Trophoblast cell (in vitro differentiated cells and primary cell): ENCODE results near the gene SOX6.

Experiments used
- DNase-seq, 2 donors: peaks; one replicate each; pipeline ENCODE4 v3.0.0-alpha.2; 2016
- H2AFZ ChIP-seq: 2 replicates; pipeline ENCODE4 v1.6.1; 2013; ENCODE audit warnings: low read length, moderate library complexity, mild to moderate bottlenecking; ENCODE audit not compliant: insufficient read depth, poor library complexity
- H2AK5ac ChIP-seq: 2 replicates; pipeline ENCODE4 v1.6.1; 2013; ENCODE audit warnings: mild to moderate bottlenecking, low read length
- H2BK120ac ChIP-seq: 2 replicates; pipeline ENCODE4 v1.6.1; 2013; ENCODE audit warnings: low read length, mild to moderate bottlenecking, moderate library complexity; ENCODE audit not compliant: insufficient read depth, poor library complexity
- H2BK12ac ChIP-seq: 2 replicates; pipeline ENCODE4 v1.6.1; 2013; ENCODE audit warnings: mild to moderate bottlenecking, low read length, moderate library complexity
- H2BK5ac ChIP-seq: 2 replicates; pipeline ENCODE4 v1.6.1; 2013; ENCODE audit warnings: low read length, low read depth, moderate library complexity, mild to moderate bottlenecking; ENCODE audit not compliant: poor library complexity
- H3K14ac ChIP-seq: 2 replicates; pipeline ENCODE4 v1.6.1; 2013; ENCODE audit warnings: mild to moderate bottlenecking, low read length
- H3K18ac ChIP-seq: 2 replicates; pipeline ENCODE4 v1.6.1; 2013; ENCODE audit warnings: mild to moderate bottlenecking, low read length
- H3K23ac ChIP-seq: 2 replicates; pipeline ENCODE4 v1.6.1; 2013; ENCODE audit warnings: low read length
- H3K27ac ChIP-seq: 2 replicates; pipeline ENCODE4 v1.5.1; 2013; ENCODE audit warnings: low read depth, mild to moderate bottlenecking, inconsistent platforms, low read length, moderate library complexity
- H3K27me3 ChIP-seq: 2 replicates; pipeline ENCODE4 v1.6.1; 2013; ENCODE audit warnings: inconsistent platforms, mild to moderate bottlenecking, low read length, moderate library complexity; ENCODE audit not compliant: insufficient read depth
- H3K36me3 ChIP-seq, 2 experiments: 1 replicate in 1 of 2; 2 replicates in 1 of 2; pipeline ENCODE4 v1.6.1; 2013; ENCODE audit warnings: low read length in 2 of 2, mild to moderate bottlenecking in 2 of 2, moderate library complexity in 1 of 2; ENCODE audit not compliant: insufficient read depth in 2 of 2, control insufficient read depth in 1 of 2
- H3K4ac ChIP-seq: 2 replicates; pipeline ENCODE4 v1.6.1; 2013; ENCODE audit warnings: low read depth, mild to moderate bottlenecking, low read length, moderate library complexity
- H3K4me1 ChIP-seq, 2 experiments: 1 replicate in 1 of 2; 2 replicates in 1 of 2; pipeline ENCODE4 v1.6.1; 2013; ENCODE audit warnings: low read length in 2 of 2, mild to moderate bottlenecking in 2 of 2, moderate library complexity in 1 of 2; ENCODE audit not compliant: insufficient read depth in 2 of 2, control insufficient read depth in 1 of 2
- H3K4me2 ChIP-seq: 2 replicates; pipeline ENCODE4 v1.6.1; 2013; ENCODE audit warnings: inconsistent platforms, mild to moderate bottlenecking, low read length, moderate library complexity
- H3K4me3 ChIP-seq: 2 replicates; pipeline ENCODE4 v1.5.1; 2013; ENCODE audit warnings: mild to moderate bottlenecking, low read depth, low read length, inconsistent platforms
- H3K79me1 ChIP-seq: one replicate; pipeline ENCODE4 v1.6.1; 2013; ENCODE audit warnings: low read length
- H3K79me2 ChIP-seq: 2 replicates; pipeline ENCODE4 v1.6.1; 2013; ENCODE audit warnings: low read length, mild to moderate bottlenecking; ENCODE audit not compliant: control insufficient read depth, insufficient read depth, poor library complexity
- H3K9ac ChIP-seq: 2 replicates; pipeline ENCODE4 v1.6.1; 2013; ENCODE audit warnings: mild to moderate bottlenecking, low read length
- H3K9me3 ChIP-seq: 2 replicates; pipeline ENCODE4 v1.6.1; 2013; ENCODE audit warnings: low read depth, mild to moderate bottlenecking, control low read depth, inconsistent platforms, low read length; ENCODE audit not compliant: insufficient read depth
- H4K12ac ChIP-seq: 2 replicates; pipeline ENCODE4 v1.6.1; 2013; ENCODE audit warnings: low read depth, mild to moderate bottlenecking, low read length, moderate library complexity
- H4K8ac ChIP-seq: 2 replicates; pipeline ENCODE4 v1.6.1; 2013; ENCODE audit warnings: low read depth, mild to moderate bottlenecking, low read length, moderate library complexity
- H4K91ac ChIP-seq: one replicate; pipeline ENCODE4 v1.6.1; 2013; ENCODE audit warnings: low read depth, mild to moderate bottlenecking, low read length, moderate library complexity
- WGBS: extraction: QIAGEN DNeasy Blood & Tissue Kit; methylation state at CpG from one replicate; pipeline ENCODE4 v1.1.7; 2013; ENCODE audit warnings: missing lambda C conversion rate; ENCODE audit not compliant: insufficient read length, insufficient coverage; ENCODE audit errors: extremely low coverage; 5-methylcytosine and 5-hydroxymethylcytosine counted together

SOX6 gene

GRCh38 chr11:15987046-15987445, 369.3 kb downstream of the SOX6 start:
- Histone ChIP-seq H2AFZ (no peak overlapping the region), H3K36me3 (no peaks in the 10 kb centered on the region), H3K4me3 (no peak overlapping the region), H3K4me2 (no peak overlapping the region), H2AK5ac (no peak overlapping the region), H3K18ac (no peak overlapping the region), H3K4ac (no peak overlapping the region), H4K8ac (no peak overlapping the region), H3K4me1 (no peaks in the 10 kb centered on the region), H2BK120ac (no peak overlapping the region), H2BK5ac (no peak overlapping the region), H2BK12ac (no peak overlapping the region), H3K79me1 (no peaks in the 10 kb centered on the region), H3K79me2 (no peaks in the 10 kb centered on the region), H4K12ac (no peak overlapping the region), H4K91ac (no peak overlapping the region), H3K9ac (no peak overlapping the region), H3K23ac (no peak overlapping the region), H3K14ac (no peak overlapping the region), H3K9me3 (no peaks in the 10 kb centered on the region), H3K27me3 (no peaks in the 10 kb centered on the region), H3K27ac (no peak overlapping the region)
- WGBS: no CpG with 5 or more reads among the region's 5 CpGs
- DNase-seq: no peak

GRCh38 chr11:15985860-15986139, 370.5 kb downstream of the SOX6 start:
- H2AK5ac ChIP-seq: no peak overlapping the region
- H3K9me3 ChIP-seq: no peaks in the 10 kb centered on the region
- no peak overlapping the region for H3K4me3 ChIP-seq
- no peak overlapping the region for H3K18ac ChIP-seq
- H3K27ac ChIP-seq: no peak overlapping the region
- H3K36me3 ChIP-seq: no peaks in the 10 kb centered on the region
- H3K4me1 ChIP-seq: no peaks in the 10 kb centered on the region
- no peaks in the 10 kb centered on the region for H3K79me2 ChIP-seq
- no peak overlapping the region for H3K4me2 ChIP-seq
- H3K23ac ChIP-seq: no peak overlapping the region
- no peak overlapping the region for H4K8ac ChIP-seq
- H2BK120ac ChIP-seq: no peak overlapping the region
- no peak overlapping the region for H3K14ac ChIP-seq
- no peak overlapping the region for H2BK12ac ChIP-seq
- no peak overlapping the region for H2BK5ac ChIP-seq
- DNase-seq: no peak
- H3K4ac ChIP-seq: no peak overlapping the region
- no peak overlapping the region for H2AFZ ChIP-seq
- H4K91ac ChIP-seq: no peak overlapping the region
- no peak overlapping the region for H3K9ac ChIP-seq
- no peak overlapping the region for H4K12ac ChIP-seq
- no peaks in the 10 kb centered on the region for H3K79me1 ChIP-seq
- no peaks in the 10 kb centered on the region for H3K27me3 ChIP-seq

GRCh38 chr11:15985127-15985859, 371.1 kb downstream of the SOX6 start:
- Histone ChIP-seq H4K8ac (no peak overlapping the region), H3K36me3 (no peaks in the 10 kb centered on the region), H3K4me1 (no peaks in the 10 kb centered on the region), H2BK120ac (no peak overlapping the region), H3K27ac (no peak overlapping the region), H3K23ac (no peak overlapping the region), H3K79me2 (no peaks in the 10 kb centered on the region), H2AFZ (no peak overlapping the region), H4K91ac (no peak overlapping the region), H3K79me1 (no peaks in the 10 kb centered on the region), H2AK5ac (no peak overlapping the region), H3K4me3 (no peak overlapping the region), H3K9ac (no peak overlapping the region), H3K18ac (no peak overlapping the region), H2BK5ac (no peak overlapping the region), H3K4me2 (no peak overlapping the region), H3K4ac (no peak overlapping the region), H3K27me3 (no peaks in the 10 kb centered on the region), H3K14ac (no peak overlapping the region), H4K12ac (no peak overlapping the region), H2BK12ac (no peak overlapping the region), H3K9me3 (no peaks in the 10 kb centered on the region)
- no peak for DNase-seq
- no CpG with 5 or more reads among the region's 1 CpG for WGBS

GRCh38 chr11:15981292-15981691, 375.1 kb downstream of the SOX6 start:
- Histone ChIP-seq H2AFZ (no peak overlapping the region), H3K79me1 (no peaks in the 10 kb centered on the region), H3K9ac (no peak overlapping the region), H2BK12ac (no peak overlapping the region), H3K14ac (no peak overlapping the region), H2BK120ac (no peak overlapping the region), H3K4me1 (no peaks in the 10 kb centered on the region), H3K4me3 (no peak overlapping the region), H3K4ac (no peak overlapping the region), H3K9me3 (no peaks in the 10 kb centered on the region), H4K8ac (no peak overlapping the region), H3K4me2 (no peak overlapping the region), H2BK5ac (no peak overlapping the region), H3K79me2 (no peaks in the 10 kb centered on the region), H3K27me3 (no peaks in the 10 kb centered on the region), H3K23ac (no peak overlapping the region), H3K27ac (no peak overlapping the region), H2AK5ac (no peak overlapping the region), H3K18ac (no peak overlapping the region), H3K36me3 (no peaks in the 10 kb centered on the region), H4K12ac (no peak overlapping the region), H4K91ac (no peak overlapping the region)
- no peak for DNase-seq
- WGBS: no CpG with 5 or more reads among the region's 1 CpG
